Tibial nerve (tissue), 4 donors: ENCODE results near the gene TCF23. TPM values are rescaled to one million over a fixed set of nuclear protein-coding genes. Genes with fewer than 3 reads are reported as not detected.
A peak's percentile ranks its signal among the peaks of the same experiment; 100 is the strongest.
"Not testable (repeated sequence)": the region's sequence is repeated elsewhere in the genome, so short reads cannot be mapped to it uniquely, and the experiment has no call there.

ENCODE experiments used
- DNase-seq, 2 donors: peaks; one replicate each; pipeline ENCODE4 v3.0.0-alpha.2; 2019; ENCODE audit warnings: low spot score in 2 of 2
- H3K27ac ChIP-seq, 4 donors: fragments of 200-600 bp; sonication (generic) in 3 of 4; one replicate each; pipeline ENCODE4 v1.5.1; 2017 to 2019; ENCODE audit warnings: mild to moderate bottlenecking in 1 of 4
- H3K27me3 ChIP-seq, 2 donors: fragments of 200-600 bp; sonication (generic) in 1 of 2; one replicate each; pipeline versions ENCODE4 v1.5.1 to v1.6.0; 2017 to 2019
- H3K36me3 ChIP-seq, 3 donors: fragments of 200-600 bp; sonication (generic); one replicate each; pipeline ENCODE4 v1.5.1; 2018 to 2019
- H3K4me1 ChIP-seq, 4 donors: fragments of 200-600 bp; sonication (generic) in 3 of 4; one replicate each; pipeline ENCODE4 v1.5.1; 2017 to 2019
- H3K4me3 ChIP-seq, 4 donors: fragments of 200-600 bp; sonication (generic) in 3 of 4; one replicate each; pipeline ENCODE4 v1.5.1; 2017 to 2019; ENCODE audit warnings: mild to moderate bottlenecking in 1 of 4, moderate library complexity in 1 of 4
- H3K9me3 ChIP-seq, 4 donors: fragments of 200-600 bp; sonication (generic) in 3 of 4; one replicate each; pipeline ENCODE4 v1.5.1; 2017 to 2019
- EP300 ChIP-seq, 2 donors: sonication (generic); formaldehyde crosslinking; IDR thresholded peaks; one replicate each; pipeline ENCODE4 v1.6.1; 2017; ENCODE audit warnings: antibody characterized with exemption in 2 of 2, mild to moderate bottlenecking in 1 of 2
- POLR2A ChIP-seq, 2 donors: fragments of 450-650 bp; IDR thresholded peaks; one replicate each; pipeline ENCODE4 v1.6.1; 2017; ENCODE audit warnings: antibody characterized with exemption in 2 of 2, mild to moderate bottlenecking in 2 of 2, moderate library complexity in 2 of 2
- WGBS, 2 donors: methylation state at CpG; one replicate each; pipeline ENCODE4 v1.1.5; 2018; 5-methylcytosine and 5-hydroxymethylcytosine counted together
- total RNA-seq, 4 donors: library from RNA; depleted of rRNA; stranded (reverse); fragments of >200 nt; gene quantifications; one replicate each; pipeline ENCODE4 v1.1.0, GENCODE V29; 2016
- TF ChIP-seq, protein P1 (sequence below), 5 experiments: fragments of 200-600 bp in 3 of 5; fragments of 450-650 bp in 2 of 5; sonication (generic) in 3 of 5; IDR thresholded peaks; one replicate each; pipeline ENCODE4 v1.5.1; 2016 to 2019; ENCODE audit warnings: antibody characterized with exemption in 5 of 5, mild to moderate bottlenecking in 3 of 5, moderate library complexity in 2 of 5

TCF23 gene
- total RNA-seq, 4 donors from 2014 or later, result not detected

DNA sequence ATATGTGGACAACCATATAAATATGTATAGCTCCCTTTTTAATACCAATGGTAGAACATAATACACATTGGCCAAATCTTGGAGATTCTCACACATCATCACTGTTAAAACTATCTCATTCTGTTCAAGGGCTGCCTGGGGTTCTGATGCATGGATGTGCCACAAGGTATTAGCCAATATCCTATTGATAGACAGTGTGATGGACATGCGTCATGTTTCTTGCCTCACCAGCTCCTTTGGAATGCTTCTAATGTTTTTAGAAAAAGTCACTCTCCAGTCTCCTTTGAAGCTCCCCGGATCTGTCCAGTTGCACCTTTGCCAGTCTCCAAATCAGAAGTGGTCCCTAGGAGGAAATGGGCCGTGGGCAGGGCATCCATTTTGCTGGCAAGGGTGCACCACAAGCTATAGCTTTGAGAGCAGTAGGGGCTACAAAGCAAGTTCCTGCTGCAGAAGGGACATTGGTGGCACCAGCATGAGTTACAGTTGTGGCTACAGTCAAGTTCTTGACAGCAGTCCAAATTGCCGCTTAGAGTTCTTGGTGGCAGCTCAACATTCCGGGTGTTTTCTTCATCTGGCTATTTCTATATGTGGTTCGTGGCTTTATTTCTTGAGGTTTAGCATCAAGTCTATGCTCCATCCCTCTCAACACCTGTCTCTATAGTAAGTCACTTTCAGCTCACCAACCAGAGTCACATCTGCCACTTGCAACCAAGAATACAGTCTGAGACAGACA, 38.0 kb downstream of the TCF23 start:
- Histone ChIP-seq H3K27me3 (no peaks in the 10 kb centered on the region), H3K4me1 (peaks cover 0 to 19% (median 4%) of the 10 kb centered on the region in 4 donors), H3K27ac (peak overlapping the region in 2 of 4 donors; percentile 81 to 86), H3K9me3 (no peaks in the 10 kb centered on the region), H3K36me3 (no peaks in the 10 kb centered on the region), H3K4me3 (no peak overlapping the region)
- WGBS, 2 donors, result 70 to 73% methylated on average over 6 of the region's 6 CpGs
- TF ChIP-seq, protein P1, sequence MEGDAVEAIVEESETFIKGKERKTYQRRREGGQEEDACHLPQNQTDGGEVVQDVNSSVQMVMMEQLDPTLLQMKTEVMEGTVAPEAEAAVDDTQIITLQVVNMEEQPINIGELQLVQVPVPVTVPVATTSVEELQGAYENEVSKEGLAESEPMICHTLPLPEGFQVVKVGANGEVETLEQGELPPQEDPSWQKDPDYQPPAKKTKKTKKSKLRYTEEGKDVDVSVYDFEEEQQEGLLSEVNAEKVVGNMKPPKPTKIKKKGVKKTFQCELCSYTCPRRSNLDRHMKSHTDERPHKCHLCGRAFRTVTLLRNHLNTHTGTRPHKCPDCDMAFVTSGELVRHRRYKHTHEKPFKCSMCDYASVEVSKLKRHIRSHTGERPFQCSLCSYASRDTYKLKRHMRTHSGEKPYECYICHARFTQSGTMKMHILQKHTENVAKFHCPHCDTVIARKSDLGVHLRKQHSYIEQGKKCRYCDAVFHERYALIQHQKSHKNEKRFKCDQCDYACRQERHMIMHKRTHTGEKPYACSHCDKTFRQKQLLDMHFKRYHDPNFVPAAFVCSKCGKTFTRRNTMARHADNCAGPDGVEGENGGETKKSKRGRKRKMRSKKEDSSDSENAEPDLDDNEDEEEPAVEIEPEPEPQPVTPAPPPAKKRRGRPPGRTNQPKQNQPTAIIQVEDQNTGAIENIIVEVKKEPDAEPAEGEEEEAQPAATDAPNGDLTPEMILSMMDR (IDR thresholded peaks at IDR 0.05), result no peak
- TF ChIP-seq POLR2A (IDR thresholded peaks at IDR 0.05), result no peak
- TF ChIP-seq EP300 (IDR thresholded peaks at IDR 0.05), result no peak
- no peak for DNase-seq

DNA sequence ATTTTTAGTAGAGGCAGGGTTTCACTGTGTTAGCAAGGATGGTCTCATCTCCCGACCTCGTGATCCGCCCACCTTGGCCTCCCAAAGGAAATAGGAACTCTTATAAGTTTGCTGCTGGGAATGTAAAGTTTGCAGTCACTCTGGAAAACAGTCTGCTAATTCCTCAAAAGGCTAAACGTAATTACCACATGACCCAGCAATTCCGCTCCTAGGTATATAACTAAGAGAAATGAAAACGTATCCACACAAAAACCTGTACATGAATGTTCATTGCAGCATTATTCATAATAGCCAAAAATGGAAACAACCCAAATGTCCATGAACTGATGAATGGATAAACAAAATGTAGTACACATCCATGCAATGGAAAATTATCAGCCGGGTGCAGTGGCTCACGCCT, 41.2 kb downstream of the TCF23 start:
- 87 to 89% methylated on average over 8 of the region's 8 CpGs for WGBS, 2 donors
- H3K27ac ChIP-seq, result no peak overlapping the region
- no peaks in the 10 kb centered on the region for H3K9me3 ChIP-seq
- peaks cover 0 to 16% (median under 1%) of the 10 kb centered on the region in 4 donors for H3K4me1 ChIP-seq
- H3K4me3 ChIP-seq, result no peak overlapping the region
- no peak for TF ChIP-seq EP300 (IDR thresholded peaks at IDR 0.05)
- no peak for TF ChIP-seq POLR2A (IDR thresholded peaks at IDR 0.05)
- TF ChIP-seq, protein P1 (IDR thresholded peaks at IDR 0.05), result no peak
- no peak for DNase-seq
- peaks cover 0 to 3% of the 10 kb centered on the region in 2 donors for H3K27me3 ChIP-seq
- no peaks in the 10 kb centered on the region for H3K36me3 ChIP-seq

DNA sequence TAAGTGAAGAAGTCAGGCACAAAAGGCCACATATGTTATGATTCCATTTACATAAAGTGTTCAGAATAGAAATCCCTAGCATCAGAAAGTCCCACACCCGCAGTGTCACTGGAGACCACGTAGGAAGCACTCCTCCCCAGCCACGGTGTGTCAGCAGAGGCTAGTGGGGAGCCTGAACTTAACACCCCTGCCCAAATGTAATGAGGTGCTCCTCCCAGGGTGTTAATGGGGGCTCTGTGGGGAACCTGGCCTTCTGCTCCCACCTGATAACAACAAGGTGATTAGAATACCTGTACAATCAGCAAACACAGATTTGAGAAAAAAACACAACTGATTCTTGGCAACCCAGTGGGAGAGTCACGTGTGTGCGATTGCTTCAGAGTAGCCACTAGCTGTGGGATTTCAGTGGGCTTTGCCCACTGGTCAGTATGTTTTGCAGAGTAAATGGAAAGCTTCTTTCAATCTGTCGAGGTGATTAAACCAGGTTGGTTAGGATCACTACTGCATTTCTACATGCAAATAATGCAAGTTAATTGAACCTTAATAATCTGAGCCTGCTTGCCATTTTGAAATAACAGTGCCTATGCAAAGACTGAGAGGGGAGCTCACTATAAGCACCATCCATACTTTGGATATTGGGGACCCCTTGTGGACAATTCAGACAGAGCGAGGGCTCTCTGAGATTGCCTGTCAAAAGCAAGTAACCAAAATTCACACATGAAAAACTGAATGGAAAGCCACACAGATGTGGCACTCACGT, 42.4 kb downstream of the TCF23 start:
- no peak overlapping the region for H3K4me3 ChIP-seq
- no peak overlapping the region for H3K27ac ChIP-seq
- peaks cover 0 to 6% (median 0%) of the 10 kb centered on the region in 4 donors for H3K4me1 ChIP-seq
- H3K9me3 ChIP-seq, result no peaks in the 10 kb centered on the region
- no peak for TF ChIP-seq POLR2A (IDR thresholded peaks at IDR 0.05)
- TF ChIP-seq, protein P1 (IDR thresholded peaks at IDR 0.05), result peak; percentile 45 to 63 (median 52)
- H3K36me3 ChIP-seq, result no peaks in the 10 kb centered on the region
- WGBS, 2 donors, result 40 to 42% methylated on average over 8 of the region's 8 CpGs
- DNase-seq, result peak in 1 of 2 donors; percentile 78
- peaks cover 0 to 3% of the 10 kb centered on the region in 2 donors for H3K27me3 ChIP-seq

DNA sequence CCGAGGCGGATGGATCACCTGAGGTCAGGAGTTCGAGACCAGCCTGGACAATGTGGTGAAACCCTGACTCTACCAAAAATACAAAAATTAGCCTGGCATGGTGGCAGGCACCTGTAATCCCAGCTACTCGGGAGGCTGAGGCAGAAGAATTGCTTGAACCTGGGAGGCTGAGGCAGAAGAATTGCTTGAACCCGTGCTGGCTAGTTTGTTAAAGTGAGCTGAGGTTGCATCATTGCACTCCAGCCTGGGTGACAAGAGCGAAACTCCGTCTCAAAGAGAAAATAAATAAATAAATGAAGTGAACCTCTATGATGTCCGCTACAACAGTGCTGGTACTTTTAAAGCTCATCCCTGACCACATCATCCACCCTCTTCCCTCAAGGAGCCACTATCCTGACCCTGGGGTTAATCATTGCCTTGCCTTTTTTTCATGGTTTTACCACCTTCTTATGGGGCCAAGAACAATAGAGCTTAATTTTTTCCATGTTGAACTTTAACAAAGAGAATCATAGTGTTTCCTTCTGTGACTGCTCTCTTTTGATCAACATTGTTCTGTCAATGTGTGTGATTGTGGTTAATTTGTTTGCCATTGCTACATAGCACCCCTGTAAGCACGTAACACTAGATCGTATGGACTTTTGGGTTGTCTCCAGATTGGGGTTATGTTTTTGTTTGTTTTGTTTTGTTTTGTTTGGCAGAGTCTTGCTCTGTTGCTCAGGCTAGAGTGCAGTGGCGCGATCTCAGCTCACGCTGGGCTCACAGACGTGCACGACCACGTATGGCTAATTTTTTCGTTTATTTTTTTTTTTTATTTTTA, 45.9 kb downstream of the TCF23 start:
- Histone ChIP-seq H3K27ac (no peak overlapping the region), H3K9me3 (no peaks in the 10 kb centered on the region), H3K27me3 (peaks cover 0 to 3% of the 10 kb centered on the region in 2 donors), H3K4me3 (no peak overlapping the region), H3K4me1 (no peaks in the 10 kb centered on the region), H3K36me3 (peaks cover 0 to 6% (median 0%) of the 10 kb centered on the region in 3 donors)
- TF ChIP-seq EP300 (IDR thresholded peaks at IDR 0.05), result no peak
- TF ChIP-seq POLR2A (IDR thresholded peaks at IDR 0.05), result no peak
- TF ChIP-seq, protein P1 (IDR thresholded peaks at IDR 0.05), result no peak
- no peak for DNase-seq
- 64 to 66% methylated on average over 17 of the region's 17 CpGs for WGBS, 2 donors

DNA sequence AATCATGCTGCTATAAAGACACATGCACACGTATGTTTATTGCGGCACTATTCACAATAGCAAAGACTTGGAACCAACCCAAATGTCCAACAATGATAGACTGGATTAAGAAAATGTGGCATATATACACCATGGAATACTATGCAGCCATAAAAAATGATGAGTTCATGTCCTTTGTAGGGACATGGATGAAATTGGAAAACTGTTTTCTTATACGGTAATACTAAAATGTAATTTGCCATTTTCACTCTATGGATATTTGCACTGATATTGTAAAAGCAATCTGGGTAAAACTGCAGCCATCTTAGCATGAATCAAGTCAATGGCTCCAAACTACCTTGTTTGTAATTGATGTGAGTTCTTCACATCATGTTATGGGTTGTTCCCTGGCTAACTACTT, 47.0 kb downstream of the TCF23 start:
- not testable (repeated sequence) for H3K4me1 ChIP-seq, H3K9me3 ChIP-seq, DNase-seq, H3K27me3 ChIP-seq, H3K4me3 ChIP-seq, H3K27ac ChIP-seq
- WGBS, 2 donors, result 90 to 91% methylated on average over 3 of the region's 3 CpGs
- peaks cover 0 to 16% (median 0%) of the 10 kb centered on the region in 3 donors for H3K36me3 ChIP-seq

DNA sequence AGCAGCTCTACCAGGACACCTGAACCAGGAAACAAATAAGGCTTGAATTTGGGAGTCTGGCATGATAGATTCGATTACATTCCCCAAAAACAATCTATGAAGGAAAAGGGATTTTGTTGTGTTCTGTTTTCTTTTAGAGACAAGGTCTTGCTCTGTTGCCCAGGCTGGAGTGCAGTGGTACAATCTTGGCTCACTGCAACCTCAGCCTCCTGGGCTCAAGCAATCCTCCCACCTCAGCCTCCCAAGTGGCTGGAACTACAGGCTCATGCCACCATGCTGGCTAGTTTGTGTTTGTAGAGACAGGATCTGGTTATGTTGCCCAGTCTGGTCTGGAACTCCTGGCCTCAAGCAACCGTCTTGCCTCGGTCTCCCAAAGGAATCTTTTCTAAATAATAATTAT, 49.3 kb downstream of the TCF23 start:
- H3K9me3 ChIP-seq, H3K27me3 ChIP-seq, H3K27ac ChIP-seq, DNase-seq, H3K4me3 ChIP-seq, H3K4me1 ChIP-seq: not testable (repeated sequence)
- 85% methylated on average over 3 of the region's 3 CpGs for whole genome bisulfite sequencing, 2 donors
- peaks cover 0 to 37% (median 0%) of the 10 kb centered on the region in 3 donors for H3K36me3 ChIP-seq
